Activated naive CD8-positive, alpha-beta T cell treated with anti-CD3 and anti-CD28 coated beads, Interleukin-2, amount 50 U/mL, for 24 hours (primary cell): ENCODE data around the gene OR2L2.

Experiments used
- ATAC-seq: fragments of 150-1000 bp; cut with Tn5 transposase; one replicate; pipeline ENCODE4 v1.10.0; 2021
- DNase-seq: peaks from one replicate; pipeline ENCODE4 v3.0.0; 2021
- H3K27ac Mint-ChIP-seq: one replicate; pipeline ENCODE4 v1.8.0; 2021; ENCODE audit warnings: mild to moderate bottlenecking, mixed read lengths
- H3K27me3 Mint-ChIP-seq: one replicate; pipeline ENCODE4 v1.8.0; 2021; ENCODE audit warnings: mixed read lengths
- H3K36me3 Mint-ChIP-seq: one replicate; pipeline ENCODE4 v1.8.0; 2021; ENCODE audit warnings: low read depth, mixed read lengths
- H3K4me1 Mint-ChIP-seq: one replicate; pipeline ENCODE4 v1.8.0; 2021; ENCODE audit warnings: mixed read lengths
- H3K4me3 Mint-ChIP-seq: one replicate; pipeline ENCODE4 v1.8.0; 2021; ENCODE audit warnings: mild to moderate bottlenecking, moderate library complexity, mixed read lengths
- H3K9me3 Mint-ChIP-seq: one replicate; pipeline ENCODE4 v1.8.0; 2021; ENCODE audit warnings: mixed read lengths

Gene OR2L2, protein sequence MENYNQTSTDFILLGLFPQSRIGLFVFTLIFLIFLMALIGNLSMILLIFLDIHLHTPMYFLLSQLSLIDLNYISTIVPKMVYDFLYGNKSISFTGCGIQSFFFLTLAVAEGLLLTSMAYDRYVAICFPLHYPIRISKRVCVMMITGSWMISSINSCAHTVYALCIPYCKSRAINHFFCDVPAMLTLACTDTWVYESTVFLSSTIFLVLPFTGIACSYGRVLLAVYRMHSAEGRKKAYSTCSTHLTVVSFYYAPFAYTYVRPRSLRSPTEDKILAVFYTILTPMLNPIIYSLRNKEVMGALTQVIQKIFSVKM

GRCh38 chr1:248029770-248030169, at the start of gene OR2L2:
OR2L2 (plus strand) TSS chr1:248030070; CDS start chr1:248038268, 8,198 bp downstream.
- Mint-ChIP-seq H3K4me1 (no peaks in the 10 kb centered on the region), H3K36me3 (no peaks in the 10 kb centered on the region), H3K27me3 (no peaks in the 10 kb centered on the region), H3K9me3 (peaks cover 24% of the 10 kb centered on the region), H3K27ac (no peak within 1 kb of the TSS), H3K4me3 (no peak within 1 kb of the TSS)
- ATAC-seq (no peak), DNase-seq (no peak)

DNA sequence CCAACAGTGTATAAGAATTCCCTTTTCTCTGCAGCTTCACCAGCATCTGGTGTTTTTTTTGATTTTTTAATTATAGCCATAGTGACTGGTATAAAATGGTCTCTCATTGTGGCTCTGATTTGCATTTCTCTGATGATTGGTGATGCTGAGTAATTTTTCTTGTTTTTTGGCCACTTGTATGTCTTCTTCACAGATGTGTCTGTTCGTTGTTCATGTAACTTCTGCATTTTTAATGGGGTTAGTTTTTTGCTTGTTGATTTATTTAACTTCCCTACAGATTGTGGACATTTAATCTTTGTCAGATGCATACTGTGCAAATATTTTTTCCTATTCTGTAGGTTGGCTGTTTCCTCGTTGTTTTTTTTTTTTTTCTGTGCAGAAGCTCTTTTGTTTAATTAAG, 36.9 kb upstream of the OR2L2 start:
- H3K4me3 Mint-ChIP-seq: no peak overlapping the region
- no peak for DNase-seq
- no peak for ATAC-seq
- no peaks in the 10 kb centered on the region for H3K36me3 Mint-ChIP-seq
- no peaks in the 10 kb centered on the region for H3K9me3 Mint-ChIP-seq
- no peaks in the 10 kb centered on the region for H3K4me1 Mint-ChIP-seq
- no peak overlapping the region for H3K27ac Mint-ChIP-seq
- no peaks in the 10 kb centered on the region for H3K27me3 Mint-ChIP-seq

DNA sequence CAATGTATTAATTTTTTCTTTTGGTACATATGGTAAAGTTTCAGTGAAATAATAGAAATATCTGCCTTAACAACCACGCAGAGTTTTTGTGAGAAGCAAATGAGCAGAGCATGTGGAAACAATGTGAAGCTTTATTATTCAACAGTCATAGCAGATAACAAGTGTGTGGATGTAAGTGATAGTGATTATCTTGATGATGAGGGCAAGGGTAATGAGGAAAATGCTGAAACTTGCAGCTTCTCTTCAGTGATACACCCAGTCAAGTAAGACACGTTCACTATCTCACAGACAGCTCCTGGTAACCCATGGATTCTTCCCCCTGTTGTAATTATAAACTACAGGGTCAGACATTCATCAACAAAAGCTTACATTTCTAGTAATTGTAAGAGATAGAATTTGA, 31.1 kb upstream of the OR2L2 start:
- no peaks in the 10 kb centered on the region for H3K36me3 Mint-ChIP-seq
- H3K4me3 Mint-ChIP-seq: no peak overlapping the region
- no peak for DNase-seq
- peaks cover 9% of the 10 kb centered on the region for H3K9me3 Mint-ChIP-seq
- ATAC-seq: no peak
- H3K27ac Mint-ChIP-seq: no peak overlapping the region
- no peaks in the 10 kb centered on the region for H3K27me3 Mint-ChIP-seq
- no peaks in the 10 kb centered on the region for H3K4me1 Mint-ChIP-seq

GRCh38 chr1:248000169-248000568, 29.7 kb upstream of the OR2L2 start:
- Mint-ChIP-seq H3K27ac (no peak overlapping the region), H3K36me3 (no peaks in the 10 kb centered on the region), H3K4me3 (no peak overlapping the region), H3K9me3 (peaks cover 9% of the 10 kb centered on the region), H3K4me1 (no peaks in the 10 kb centered on the region), H3K27me3 (no peaks in the 10 kb centered on the region)
- ATAC-seq (no peak), DNase-seq (no peak)

GRCh38 chr1:248007778-248008177, 22.1 kb upstream of the OR2L2 start:
- H3K27me3 Mint-ChIP-seq: no peaks in the 10 kb centered on the region
- no peak for ATAC-seq
- no peak overlapping the region for H3K4me3 Mint-ChIP-seq
- H3K9me3 Mint-ChIP-seq: peaks cover 41% of the 10 kb centered on the region
- H3K27ac Mint-ChIP-seq: no peak overlapping the region
- H3K4me1 Mint-ChIP-seq: no peaks in the 10 kb centered on the region
- DNase-seq: no peak
- H3K36me3 Mint-ChIP-seq: peaks cover 2% of the 10 kb centered on the region

- peaks cover 2% of the 10 kb centered on the region for H3K36me3 Mint-ChIP-seq
- H3K27me3 Mint-ChIP-seq: no peaks in the 10 kb centered on the region
Measured at GRCh38 chr1:248009681-248010080, 20.2 kb upstream of the OR2L2 start.

GRCh38 chr1:248013229-248013710, 16.6 kb upstream of the OR2L2 start, which contains the start of gene OR2L5:
OR2L5 (plus strand) TSS chr1:248013660; CDS start chr1:248021948, 8,288 bp downstream.
- no peaks in the 10 kb centered on the region for H3K27me3 Mint-ChIP-seq
- H3K9me3 Mint-ChIP-seq: peaks cover 32% of the 10 kb centered on the region
- ATAC-seq: no peak
- H3K27ac Mint-ChIP-seq: no peak within 1 kb of the TSS
- no peaks in the 10 kb centered on the region for H3K4me1 Mint-ChIP-seq
- H3K36me3 Mint-ChIP-seq: peaks cover 2% of the 10 kb centered on the region
- no peak within 1 kb of the TSS for H3K4me3 Mint-ChIP-seq
- DNase-seq: no peak

More at GRCh38 chr1:248009681-248010080, 20.2 kb upstream of the OR2L2 start:
- DNase-seq: no peak
- no peak overlapping the region for H3K4me3 Mint-ChIP-seq
- no peaks in the 10 kb centered on the region for H3K4me1 Mint-ChIP-seq
- peaks cover 33% of the 10 kb centered on the region for H3K9me3 Mint-ChIP-seq
- no peak overlapping the region for H3K27ac Mint-ChIP-seq
- ATAC-seq: no peak

- Mint-ChIP-seq H3K27ac (no peak overlapping the region), H3K4me1 (no peaks in the 10 kb centered on the region), H3K4me3 (no peak overlapping the region), H3K36me3 (peaks cover 2% of the 10 kb centered on the region), H3K27me3 (no peaks in the 10 kb centered on the region), H3K9me3 (peaks cover 12% of the 10 kb centered on the region)
- no peak for DNase-seq
- ATAC-seq: no peak
Measured at GRCh38 chr1:248015803-248016202, 14.1 kb upstream of the OR2L2 start.

DNA sequence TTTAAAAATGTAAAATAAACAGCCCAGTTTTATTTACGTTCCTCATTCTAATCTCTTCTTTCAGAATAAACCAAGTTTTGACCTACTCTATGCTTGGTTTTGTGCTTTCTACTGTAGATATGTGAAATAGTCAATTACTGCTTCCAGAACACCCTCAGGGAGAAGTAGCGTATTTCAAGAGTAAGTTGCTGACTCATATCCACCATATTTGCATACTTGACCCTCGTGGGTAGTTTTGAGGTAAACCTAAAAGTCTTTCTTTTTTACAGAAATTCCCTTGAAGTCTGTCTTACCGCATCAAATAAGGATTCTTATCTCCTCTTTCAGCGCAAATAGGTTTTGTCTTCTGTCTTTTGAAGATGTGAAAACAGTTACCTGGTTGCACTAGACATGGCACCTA, 15.3 kb downstream of the OR2L2 start:
- Mint-ChIP-seq H3K4me3 (no peak overlapping the region), H3K9me3 (peaks cover 26% of the 10 kb centered on the region), H3K4me1 (no peaks in the 10 kb centered on the region), H3K27ac (no peak overlapping the region), H3K27me3 (no peaks in the 10 kb centered on the region), H3K36me3 (no peaks in the 10 kb centered on the region)
- no peak for DNase-seq
- ATAC-seq: no peak

GRCh38 chr1:248046536-248046935, 16.7 kb downstream of the OR2L2 start, which contains the start of gene OR2L3:
OR2L3 (plus strand) TSS chr1:248046836; CDS start chr1:248060682, 13,846 bp downstream.
- Mint-ChIP-seq H3K4me3 (no peak within 1 kb of the TSS), H3K4me1 (no peaks in the 10 kb centered on the region), H3K36me3 (no peaks in the 10 kb centered on the region), H3K27me3 (no peaks in the 10 kb centered on the region), H3K9me3 (peaks cover 23% of the 10 kb centered on the region), H3K27ac (no peak within 1 kb of the TSS)
- DNase-seq (no peak), ATAC-seq (no peak)

DNA sequence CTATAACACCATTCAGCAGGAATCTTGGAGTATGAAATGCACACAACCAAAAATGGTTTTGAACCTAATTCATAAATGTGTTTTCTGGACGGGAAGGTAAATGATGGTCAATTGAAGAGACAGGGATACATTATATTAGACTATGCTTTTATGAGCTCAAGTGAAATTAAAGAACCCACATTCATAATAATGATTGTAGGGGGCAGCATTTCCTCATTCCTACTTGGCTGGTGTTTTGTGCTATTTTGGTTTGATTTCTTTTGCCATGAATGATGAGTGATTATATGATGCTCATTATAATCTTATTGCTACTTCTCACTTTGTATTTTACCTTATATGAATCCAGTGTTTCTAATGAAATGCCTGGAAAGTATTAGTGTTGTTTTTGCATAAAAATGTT, 17.1 kb downstream of the OR2L2 start:
- peaks cover 23% of the 10 kb centered on the region for H3K9me3 Mint-ChIP-seq
- no peak overlapping the region for H3K4me3 Mint-ChIP-seq
- no peak overlapping the region for H3K27ac Mint-ChIP-seq
- DNase-seq (no peak), ATAC-seq (no peak)
- H3K36me3 Mint-ChIP-seq: no peaks in the 10 kb centered on the region
- no peaks in the 10 kb centered on the region for H3K4me1 Mint-ChIP-seq
- no peaks in the 10 kb centered on the region for H3K27me3 Mint-ChIP-seq

GRCh38 chr1:248054671-248055070, 24.8 kb downstream of the OR2L2 start:
- no peaks in the 10 kb centered on the region for H3K36me3 Mint-ChIP-seq
- no peak overlapping the region for H3K4me3 Mint-ChIP-seq
- no peaks in the 10 kb centered on the region for H3K4me1 Mint-ChIP-seq
- no peak for ATAC-seq
- H3K27ac Mint-ChIP-seq: no peak overlapping the region
- H3K27me3 Mint-ChIP-seq: no peaks in the 10 kb centered on the region
- no peak for DNase-seq
- peaks cover 9% of the 10 kb centered on the region for H3K9me3 Mint-ChIP-seq

- no peaks in the 10 kb centered on the region for H3K4me1 Mint-ChIP-seq
- ATAC-seq (no peak), DNase-seq (no peak)
- H3K9me3 Mint-ChIP-seq: peaks cover 9% of the 10 kb centered on the region
- no peak overlapping the region for H3K4me3 Mint-ChIP-seq
- no peaks in the 10 kb centered on the region for H3K27me3 Mint-ChIP-seq
- H3K36me3 Mint-ChIP-seq: no peaks in the 10 kb centered on the region
- H3K27ac Mint-ChIP-seq: no peak overlapping the region
Measured at GRCh38 chr1:248055261-248055660, 25.4 kb downstream of the OR2L2 start.

DNA sequence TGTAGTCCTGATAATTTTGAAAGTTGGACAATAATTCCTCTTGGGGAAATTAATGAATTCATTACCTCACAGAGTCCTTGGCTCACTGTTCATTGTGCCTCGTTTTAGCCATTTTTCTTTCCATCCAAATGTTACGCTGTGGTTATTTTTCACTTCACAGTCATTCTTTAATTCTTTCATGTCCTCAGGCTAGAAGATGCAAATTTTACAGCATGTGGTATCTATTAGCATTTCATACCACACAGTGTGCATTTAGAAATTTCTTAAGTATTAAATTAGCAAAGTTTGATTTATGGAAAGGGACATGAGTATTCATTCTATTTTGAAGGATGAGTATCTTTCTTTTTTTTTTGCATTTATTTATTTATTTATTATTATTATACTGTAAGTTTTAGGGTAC, 35.2 kb downstream of the OR2L2 start:
- no peak for DNase-seq
- Mint-ChIP-seq H3K4me3 (no peak overlapping the region), H3K4me1 (no peaks in the 10 kb centered on the region), H3K27me3 (no peaks in the 10 kb centered on the region), H3K27ac (no peak overlapping the region), H3K9me3 (peaks cover 7% of the 10 kb centered on the region), H3K36me3 (no peaks in the 10 kb centered on the region)
- no peak for ATAC-seq

DNA sequence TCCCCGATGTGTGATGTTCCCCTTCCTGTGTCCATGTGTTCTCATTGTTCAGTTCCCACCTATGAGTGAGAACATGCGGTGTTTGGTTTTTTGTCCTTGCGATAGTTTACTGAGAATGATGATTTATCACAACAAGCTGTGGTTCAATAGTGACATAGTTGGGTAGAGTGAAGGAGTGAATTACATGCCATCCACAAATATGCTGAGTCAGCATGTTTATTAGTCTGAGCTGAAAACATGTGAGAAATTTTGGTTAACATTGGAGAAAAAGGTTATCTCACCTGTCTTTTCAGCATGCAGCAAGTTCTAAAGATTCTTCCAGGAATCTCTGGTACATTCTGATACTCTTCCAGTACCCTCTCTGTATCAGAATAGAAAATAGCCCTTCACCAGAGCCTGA, 35.7 kb downstream of the OR2L2 start:
- Mint-ChIP-seq H3K27me3 (no peaks in the 10 kb centered on the region), H3K4me1 (no peaks in the 10 kb centered on the region), H3K9me3 (peaks cover 7% of the 10 kb centered on the region), H3K4me3 (no peak overlapping the region), H3K27ac (no peak overlapping the region), H3K36me3 (no peaks in the 10 kb centered on the region)
- DNase-seq (no peak), ATAC-seq (no peak)
